Suppressor macrophage treated with lipopolysaccharide for 1 hour (primary cell): Measurements from ENCODE around the gene DMBX1.

Experiments
- DNase-seq, 3 donors: peaks; one replicate each; pipeline ENCODE4 v3.0.0-alpha.2; 2020 to 2022

Gene DMBX1

DNA sequence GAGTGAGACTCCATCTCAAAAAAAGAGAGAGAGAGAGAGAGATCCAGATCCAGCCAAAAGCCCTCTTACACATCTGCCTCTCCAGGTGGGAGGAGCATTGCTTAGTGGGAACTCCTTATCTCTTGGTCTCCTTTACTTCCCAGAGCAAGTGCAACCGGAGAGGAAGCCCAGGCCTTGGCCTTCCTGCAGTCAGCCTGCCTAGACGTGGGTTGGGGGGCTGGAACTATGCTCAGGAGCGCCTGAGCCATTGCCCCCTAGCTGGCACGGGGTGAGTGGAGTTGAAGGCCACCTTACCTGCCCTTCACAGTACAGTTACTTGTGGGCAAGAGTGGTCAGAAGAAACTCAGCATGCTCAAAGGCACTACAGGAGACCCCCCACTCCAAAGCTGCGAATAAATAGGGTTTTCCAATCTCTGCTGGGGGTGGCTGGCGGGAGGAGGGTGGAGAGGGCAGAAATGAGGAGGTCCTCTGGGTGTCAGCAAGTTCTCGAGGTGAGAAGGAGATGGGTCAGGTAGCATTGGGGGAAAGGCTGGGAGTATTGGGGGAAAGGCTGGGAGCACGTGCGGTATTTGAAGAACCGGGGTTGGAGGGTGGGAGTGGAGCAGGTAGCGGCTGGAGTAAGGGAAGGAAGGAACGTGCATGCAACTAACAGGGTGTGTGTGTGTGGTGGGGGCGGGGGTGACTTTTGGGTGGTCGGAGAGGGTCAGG lies 4.7 kb upstream of the DMBX1 start:
- DNase-seq: no peak

DNA sequence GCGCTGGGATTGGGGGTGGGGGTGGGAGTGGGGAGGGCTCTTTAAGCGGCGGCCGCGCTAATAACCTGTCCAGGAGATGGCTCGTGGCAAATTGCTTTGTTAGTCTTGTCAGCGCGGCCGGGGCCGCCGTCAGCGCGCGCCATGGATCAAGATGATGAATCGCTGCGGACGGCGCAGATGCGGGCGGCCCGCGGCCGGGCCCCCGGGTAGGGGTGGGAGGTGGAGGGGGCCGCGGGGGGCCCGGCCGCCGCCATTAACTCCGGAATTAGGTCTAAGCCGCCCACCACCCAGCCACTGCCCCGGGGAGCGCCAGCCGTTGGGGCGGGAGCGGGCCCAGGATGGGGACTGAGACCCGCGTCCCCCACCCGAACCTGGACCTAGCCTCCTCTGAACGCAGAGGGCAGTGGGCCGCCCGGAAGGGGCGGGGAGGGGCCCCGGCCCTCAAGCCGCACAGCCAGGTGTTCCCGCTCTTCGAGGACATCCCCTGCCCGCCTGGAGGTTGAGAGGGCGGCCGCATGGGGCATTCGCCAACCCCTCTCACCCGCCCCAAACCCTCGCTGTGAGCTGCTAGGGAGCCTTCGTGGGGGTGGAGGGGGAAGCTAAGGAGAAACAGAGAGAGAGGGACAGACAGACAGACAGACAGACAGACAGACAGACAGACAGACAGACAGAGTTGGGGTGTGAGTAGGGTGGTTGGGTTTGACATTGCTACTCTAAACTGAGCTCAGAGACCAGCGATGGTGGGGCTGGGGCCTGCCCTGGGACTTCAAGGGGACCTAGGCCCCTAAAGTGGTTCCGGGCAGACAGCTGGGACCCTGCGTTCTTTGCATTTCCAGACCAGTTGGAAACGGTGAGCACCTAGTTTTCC lies 3.8 kb upstream of the DMBX1 start:
- no peak for DNase-seq

DNA sequence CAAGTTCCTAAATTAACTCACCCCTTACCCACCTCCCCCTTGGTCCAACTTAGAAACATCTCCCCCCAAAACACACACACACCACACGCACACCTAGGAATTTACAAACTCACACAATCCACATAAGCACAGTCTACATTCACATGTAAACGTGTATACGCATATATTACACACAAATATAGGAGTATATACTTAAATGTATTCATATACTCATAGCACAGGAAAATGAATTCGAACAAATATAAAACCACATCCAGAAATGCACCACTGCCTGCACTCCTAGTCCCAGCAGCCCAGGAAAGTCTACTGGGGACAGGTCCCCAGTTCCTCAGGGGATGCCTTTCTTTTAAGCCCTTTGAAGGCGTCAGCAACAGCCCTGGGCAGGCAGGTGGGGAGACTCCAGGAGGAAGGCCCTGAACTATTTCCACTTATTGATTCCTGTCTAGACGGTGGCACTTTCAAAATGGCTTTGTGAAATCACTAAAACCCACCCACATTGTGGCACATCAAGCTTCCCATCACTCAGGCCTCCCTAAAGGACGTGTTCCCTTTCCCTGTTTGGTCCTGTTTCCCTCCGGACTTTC lies 3.1 kb upstream of the DMBX1 start:
- no peak for DNase-seq

DNA sequence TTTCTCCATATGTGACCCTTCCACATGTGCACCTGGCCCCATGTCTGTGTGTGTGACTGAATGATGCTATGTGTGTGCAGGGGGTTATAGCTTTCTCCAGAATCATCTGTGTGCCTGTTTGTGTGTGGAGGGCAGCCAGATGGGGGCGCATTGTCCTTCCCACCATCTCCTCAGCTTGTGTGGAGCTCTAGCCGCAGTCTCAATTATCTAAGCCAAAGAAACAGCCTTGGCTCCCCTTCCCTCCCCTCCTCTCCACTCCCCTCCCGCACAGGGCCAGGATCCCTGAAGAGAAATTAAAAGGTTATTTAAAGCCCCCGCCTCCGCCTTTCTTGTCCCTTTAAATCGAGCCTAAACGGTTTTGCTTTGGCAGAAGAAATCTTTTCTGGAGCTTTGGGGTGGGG lies 1.8 kb upstream of the DMBX1 start:
- DNase-seq: peak in 1 of 3 donors; percentile 28

DNA sequence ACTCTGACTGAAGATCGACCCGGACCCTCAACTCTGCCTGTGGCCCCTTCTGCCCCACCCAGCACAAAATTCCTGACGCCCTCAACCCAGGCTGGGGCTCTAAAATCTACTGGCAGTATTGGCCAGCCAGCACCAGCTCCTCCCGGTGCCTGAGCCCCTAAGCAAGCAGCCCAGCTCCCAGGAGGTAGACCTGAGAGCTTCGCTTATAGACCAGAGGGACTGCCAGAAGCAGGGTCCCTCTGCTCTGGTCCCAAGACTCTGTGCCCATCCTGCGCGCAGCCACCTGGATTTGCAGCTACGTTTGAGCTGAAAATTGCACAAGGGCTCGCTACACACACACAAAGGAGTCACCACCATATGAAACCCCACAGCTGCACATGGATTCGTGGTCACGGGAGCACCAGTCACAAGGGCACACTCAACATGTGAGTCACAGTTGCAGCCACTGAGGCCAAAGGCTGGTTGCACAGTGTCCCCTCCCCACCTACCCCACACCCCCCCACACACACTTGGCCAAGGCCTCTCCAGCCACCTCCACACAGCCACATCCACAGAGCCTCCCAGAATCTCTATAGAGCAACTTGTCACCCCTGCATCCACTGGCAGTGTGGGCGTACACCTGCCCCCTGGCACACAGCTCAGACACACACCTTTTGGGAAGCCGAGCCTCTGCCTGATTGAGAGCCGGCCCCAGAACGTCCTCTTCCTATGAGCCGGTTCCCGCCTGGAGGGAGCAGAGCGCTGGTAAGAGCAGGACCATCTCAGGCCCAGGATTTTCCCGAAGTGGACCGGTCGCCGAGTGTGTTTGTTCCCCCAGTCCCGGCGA lies 1.1 kb upstream of the DMBX1 start:
- DNase-seq: peak; percentile 66 to 74 (median 72)

DNA sequence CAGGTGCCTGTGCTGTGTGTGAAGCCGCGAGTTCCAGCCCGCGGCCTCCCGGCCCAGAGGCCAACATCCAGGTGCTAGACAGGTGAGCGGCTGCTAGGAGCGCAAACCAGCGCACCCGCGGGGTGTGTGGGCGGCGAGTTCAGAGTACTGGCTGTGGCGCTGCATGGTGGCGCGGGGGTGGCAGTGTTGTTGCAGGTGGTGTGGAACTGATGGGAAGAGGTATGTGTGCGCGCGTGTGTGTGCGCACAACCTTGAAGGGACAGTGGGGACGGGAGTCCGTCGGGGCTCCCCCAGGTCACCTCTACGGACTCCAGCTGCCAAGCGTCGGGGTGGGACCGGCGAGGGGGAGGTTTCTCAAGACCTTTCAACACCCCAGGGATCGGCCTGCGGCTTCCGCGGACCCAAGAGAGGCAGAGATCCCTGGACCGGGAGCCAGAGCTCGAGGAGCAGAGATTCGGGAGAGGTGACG lies 433 bp upstream of the DMBX1 start:
- DNase-seq: no peak

DNA sequence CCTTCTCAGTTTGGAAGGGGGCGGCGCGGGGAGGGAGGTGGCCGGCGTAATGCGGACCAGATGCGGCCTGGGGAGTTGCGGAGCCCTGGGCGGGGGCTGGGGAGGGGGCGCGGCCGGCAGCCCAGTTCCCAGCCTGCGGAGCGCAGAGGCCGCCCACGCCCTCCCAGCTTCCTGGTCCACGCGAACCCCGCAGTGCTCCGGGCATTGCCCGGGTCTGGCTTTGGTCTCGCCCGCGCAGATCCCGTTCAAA lies 695 bp downstream of the DMBX1 start:
- peak in 2 of 3 donors; percentile 39 to 41 for DNase-seq

DNA sequence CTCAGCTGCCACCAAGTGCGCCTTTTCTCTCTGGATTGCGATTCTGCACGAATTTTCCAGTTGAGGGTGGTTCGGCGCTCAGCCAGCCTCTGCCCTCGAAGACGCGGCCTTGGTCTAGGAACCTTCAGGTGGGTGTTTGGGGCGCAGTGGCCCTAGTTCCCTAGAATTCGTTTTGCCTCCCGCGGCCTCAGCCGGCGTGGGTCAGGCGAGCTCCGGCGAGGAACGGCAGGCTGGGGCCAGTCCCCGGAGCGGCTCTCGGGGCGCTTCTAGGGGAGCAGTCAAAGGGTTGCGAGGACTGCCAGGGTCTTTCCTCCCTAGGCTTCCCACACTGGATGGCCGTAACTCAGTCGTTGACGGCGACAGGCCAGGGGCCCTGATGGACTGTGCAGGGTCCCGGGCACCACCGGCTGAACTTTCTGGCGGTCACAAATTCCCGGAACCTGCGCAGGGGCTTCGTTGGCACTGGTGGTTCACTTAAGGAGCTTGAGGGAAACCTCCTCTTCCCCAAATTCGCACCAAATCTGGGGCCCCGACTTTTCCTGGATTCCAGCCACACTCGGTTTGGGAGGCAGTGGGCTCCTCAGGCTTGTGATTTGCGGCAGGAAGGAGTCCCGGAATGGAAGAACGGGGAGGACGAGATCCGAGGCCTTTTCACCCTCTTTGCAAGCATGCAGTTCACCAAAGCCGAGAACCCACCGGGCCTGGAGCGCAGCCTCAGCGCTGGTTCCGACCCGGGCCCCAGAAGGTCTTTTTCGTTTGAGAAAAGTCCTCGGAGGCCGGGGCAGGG lies 1.2 kb downstream of the DMBX1 start:
- DNase-seq: peak in 1 of 3 donors; percentile 34

DNA sequence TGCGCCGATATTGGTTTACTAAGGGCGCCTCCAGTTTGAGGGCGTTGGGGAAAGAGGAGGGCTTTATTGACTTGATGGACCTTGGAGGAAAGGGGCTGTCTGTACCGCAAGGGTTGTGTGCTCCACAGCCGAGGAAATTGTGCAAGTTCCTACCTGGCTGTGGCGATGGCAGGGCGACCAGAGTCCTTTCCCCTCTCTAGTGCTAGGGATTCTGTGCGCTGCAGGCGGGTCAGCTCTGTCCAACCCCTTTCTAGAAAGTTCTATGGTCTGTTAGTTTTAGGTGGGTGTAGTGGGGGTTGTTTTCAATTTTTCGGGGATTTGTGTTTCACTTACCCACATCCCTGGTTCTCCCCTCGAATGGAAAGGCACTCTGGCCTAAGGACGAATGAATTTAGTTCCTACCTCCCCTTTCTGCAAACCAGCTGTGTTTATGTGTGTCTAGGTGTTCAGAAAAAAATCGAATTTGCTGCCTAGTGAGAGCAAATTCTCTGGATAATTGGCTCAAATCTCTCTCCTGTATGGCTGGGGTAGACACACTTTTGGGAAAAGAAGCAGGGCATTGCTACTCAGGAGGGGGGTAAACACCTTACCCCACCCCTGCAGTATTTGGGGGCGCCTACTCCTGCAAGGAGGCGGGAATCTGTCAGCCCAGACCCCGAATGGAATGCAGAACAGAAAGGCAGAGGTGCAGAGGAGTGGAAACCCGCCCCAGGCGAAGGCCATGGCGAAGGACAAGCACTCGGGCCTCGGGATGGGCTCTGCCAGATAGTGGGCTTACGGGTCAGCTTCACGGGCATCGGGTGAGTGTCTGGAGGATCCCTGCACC lies 2.0 kb downstream of the DMBX1 start:
- no peak for DNase-seq

DNA sequence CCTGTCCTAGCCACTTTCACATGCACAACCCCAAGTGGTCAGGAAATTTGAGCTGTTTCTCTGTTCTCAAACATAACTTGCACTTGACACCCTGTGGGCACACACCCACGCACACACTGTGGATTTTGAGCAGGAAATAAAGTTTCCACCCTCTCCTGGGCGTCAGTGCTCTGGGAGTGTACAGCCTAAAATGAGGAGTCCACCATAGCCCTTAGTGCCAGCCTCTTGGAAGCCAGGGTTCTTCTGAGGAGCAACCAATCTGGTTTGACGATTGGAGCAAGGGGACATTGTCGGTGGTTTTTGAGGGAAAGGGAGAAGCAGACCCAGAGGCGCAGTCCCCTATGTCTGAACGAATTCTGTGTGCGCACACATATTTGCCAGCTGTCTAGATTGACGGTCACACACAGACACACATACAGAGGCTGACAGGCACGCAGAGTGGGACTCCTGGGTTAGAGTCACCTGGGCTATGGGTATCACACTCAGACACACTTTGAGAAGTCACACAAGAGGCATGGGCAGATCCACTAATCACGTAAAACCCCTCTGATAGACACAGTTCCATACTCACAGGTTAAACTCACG lies 2.7 kb downstream of the DMBX1 start:
- peak; percentile 41 to 64 (median 55) for DNase-seq

DNA sequence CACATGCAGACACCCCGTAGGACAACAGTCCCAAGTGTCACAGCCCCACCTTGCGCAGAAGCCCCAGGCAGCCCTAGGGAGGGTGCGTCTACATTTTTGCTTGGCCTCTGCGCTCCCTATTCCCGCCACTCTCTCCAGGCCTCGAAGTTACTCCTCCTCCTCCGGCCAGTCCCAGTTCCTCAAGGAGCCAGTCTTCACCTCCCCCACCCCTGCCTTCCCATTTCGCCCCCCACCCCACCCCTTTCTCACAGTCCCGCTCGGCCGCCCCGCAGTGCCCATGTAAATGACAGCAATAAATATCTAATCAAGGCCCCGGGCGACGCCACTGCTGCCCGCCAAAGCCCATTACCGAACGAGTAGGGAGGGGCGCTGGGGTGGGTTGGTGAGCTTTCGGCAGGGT lies 3.2 kb downstream of the DMBX1 start:
- no peak for DNase-seq

DNA sequence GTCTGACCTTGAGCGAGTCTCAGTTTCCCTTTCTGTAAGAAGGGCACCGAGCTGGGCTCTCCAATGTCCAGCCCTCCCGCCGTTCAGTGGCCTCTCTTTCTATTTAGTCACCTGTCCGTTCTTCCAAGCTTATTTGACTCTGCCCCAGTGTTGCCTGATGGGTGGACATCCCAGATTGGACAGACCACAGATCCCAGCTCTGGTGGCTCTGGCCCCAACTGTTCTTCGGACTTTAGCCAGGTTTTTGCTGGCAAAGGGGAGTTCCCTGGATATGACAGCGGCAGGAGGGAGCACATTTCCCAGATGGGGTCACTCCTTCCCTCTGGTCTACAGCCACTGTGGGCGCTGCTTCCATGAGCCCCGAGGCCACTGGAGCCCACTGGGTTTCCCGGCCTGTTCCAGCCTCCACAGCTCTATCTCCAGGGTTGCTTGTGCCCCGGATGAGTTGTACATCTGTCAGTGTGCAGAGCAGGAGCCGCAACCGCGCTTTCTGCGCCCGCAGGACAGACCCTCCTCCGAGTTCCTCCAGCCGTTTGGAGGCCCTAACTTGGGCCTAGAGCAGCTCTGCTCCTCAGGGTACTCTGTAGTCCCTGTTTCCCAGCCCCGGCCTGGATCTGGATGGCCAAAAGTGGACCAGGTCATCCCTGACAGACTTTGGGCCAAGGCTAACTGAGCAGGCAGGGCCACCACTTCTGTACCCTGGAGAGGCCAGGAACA lies 3.8 kb downstream of the DMBX1 start:
- DNase-seq: no peak

DNA sequence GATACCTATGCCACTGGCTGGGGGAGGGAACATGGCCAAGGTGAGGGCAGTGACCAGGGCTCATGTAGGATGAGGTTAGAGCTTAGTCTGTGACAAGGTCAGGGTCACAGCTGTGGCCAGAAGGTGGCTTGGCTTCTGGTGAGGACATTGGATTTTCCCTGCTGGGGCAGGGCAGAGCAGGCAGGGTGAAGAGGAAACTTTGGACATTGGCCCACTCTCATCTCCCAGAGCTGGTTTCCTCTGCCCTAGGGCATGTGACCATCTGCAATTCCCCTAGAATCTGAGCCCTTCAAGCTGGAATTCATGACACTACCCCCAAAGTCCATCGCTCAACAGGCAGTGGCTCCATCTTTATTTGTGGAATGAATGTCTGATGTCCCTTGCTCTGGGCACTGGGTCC lies 5.3 kb downstream of the DMBX1 start:
- peak; percentile 40 to 48 (median 45) for DNase-seq

DNA sequence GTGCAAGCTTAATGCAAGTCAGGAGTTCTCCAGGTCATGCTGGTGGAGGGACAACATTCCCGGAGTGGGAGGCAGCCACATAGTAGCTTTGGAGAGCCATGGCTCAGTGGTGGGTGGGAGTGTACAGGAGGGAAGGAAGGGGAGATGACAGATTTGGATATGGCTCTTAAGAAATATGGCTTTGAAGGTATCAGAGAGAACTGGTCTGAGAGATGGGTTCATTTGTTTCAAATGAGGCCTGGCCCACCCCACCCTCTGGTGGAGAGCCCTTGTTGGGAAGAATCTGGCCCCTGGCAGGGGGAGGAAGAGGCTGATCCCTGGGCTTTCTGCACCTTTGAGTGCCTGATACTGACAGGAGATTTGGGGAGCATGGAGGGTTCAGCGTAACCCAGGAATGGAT lies 6.1 kb downstream of the DMBX1 start:
- no peak for DNase-seq

DNA sequence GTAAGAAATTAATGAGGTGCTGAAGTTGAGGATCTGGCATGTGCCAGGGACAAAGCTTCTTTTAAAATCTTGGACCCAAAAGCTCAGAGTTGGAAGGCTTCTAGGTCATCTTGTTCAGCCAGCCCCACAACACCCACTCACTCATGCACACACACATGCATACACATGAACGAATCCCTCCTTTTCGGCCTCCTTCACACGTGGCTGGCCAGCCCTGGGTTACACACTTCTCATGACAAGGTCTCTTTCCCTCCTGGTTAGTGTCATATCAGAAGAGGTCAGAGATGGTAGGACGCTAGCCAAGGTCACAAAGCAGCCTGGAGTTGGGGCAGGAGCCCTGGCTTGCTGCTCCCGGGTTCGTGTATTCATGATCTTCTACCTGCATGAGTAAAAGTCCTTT lies 6.9 kb downstream of the DMBX1 start:
- no peak for DNase-seq

DNA sequence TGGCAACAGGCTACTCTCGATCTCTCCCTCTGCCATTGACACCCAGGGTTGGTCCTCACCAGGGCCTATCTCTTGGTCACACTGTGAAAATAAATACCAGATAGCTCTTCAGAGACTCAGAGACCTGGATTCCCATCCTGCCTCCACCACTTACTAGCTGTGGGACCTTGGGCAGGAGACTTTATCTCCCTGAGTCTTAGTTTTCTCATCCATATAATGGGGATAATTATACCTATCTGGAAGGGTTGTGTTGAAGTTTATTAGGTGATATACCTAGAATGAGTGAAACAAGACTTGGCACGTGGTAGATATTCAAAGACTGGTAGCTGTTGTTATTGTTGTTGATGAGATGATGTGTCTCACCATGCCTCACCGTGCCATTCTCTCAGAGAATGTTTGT lies 7.4 kb downstream of the DMBX1 start:
- DNase-seq: no peak

DNA sequence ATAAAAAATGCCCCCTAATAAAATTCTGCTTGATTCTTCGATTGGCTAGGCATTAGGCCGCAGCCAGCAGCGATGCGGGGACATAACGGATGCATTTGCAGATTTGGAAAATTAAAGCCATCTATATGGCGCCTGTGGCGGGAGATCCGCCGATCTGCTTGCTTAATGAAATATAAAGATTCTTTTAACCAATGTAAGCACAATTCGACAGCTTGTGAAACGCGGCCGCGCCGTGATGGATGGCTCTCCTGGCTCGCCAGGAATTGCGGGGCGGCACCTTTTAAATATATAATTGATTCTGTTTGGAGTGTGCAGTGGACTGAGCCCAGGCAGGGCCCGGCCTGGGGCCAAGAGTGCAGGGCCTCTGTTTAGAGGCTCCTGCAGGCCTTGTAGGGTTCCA lies 8.0 kb downstream of the DMBX1 start:
- no peak for DNase-seq

DNA sequence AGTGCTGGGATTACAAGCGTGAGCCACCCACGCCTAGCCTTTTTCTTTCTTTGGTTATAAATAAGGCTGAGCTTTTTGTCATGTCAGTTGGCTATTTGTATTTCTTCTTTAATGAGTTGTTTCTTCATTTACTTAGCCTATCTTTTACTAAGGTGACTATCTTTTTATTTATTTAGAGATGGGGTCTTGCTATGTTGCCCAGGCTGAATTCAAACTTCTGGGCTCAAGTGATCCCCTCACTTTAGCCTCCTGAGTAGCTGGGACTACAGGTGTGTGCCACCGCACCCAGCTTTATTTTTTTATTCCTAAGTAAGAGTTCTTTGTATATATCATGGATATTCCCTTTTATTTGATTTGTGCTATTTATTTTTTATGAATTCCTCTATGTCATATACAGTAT lies 11.9 kb downstream of the DMBX1 start:
- DNase-seq: no peak

DNA sequence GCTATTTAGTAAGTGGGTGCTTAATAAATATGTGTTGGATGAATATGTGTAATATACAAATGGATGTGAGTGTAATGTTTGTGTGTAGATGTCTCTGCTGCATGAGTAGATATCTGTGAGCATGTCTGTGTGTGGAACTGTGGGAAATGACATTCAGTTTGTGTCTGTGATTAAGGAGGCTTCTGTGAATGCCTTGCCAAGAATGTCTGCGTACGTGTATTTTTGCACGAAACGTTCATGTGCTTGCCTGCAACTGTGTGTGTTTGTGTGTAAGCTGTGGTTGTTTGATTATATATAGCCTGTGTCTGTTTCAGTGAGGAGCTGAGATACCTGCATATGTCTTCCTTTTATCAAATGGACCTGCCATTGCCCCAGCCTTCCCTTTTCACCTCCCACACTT lies 13.8 kb downstream of the DMBX1 start:
- no peak for DNase-seq

DNA sequence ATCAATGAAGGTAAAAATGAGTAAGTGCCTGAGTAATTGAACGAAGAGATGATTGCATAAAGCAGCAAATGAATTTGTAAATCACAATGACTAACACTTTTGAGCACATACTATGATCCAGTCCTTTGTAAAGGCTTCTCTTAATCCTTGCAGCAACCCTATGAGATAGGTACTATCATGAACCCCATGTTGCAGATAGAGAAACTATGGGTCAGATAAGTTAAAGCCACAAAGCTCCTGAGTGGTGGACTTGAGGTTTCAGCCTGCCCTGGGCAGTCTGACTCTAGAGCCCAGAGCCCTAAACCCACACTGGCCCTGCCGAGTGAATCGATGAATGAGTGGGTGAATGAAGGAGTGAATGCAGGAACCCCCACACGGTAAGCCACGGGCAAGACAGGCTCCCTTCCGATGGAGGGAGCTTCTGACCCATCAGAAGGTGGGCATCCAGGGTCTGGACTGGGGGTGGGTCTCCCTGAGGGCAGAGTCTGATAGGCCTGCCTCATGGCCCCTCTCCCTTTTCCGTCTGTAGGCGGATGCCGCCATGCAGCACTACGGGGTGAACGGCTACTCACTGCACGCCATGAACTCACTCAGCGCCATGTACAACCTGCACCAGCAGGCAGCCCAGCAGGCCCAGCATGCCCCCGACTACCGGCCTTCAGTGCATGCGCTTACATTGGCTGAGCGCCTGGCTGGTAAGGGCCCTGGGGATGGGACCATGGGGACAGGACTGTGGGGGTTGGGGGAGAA lies 17.0 kb downstream of the DMBX1 start:
- DNase-seq: peak in 1 of 3 donors; percentile 35
